Heart left ventricle (tissue), 16 donors: Measurements from ENCODE around the gene TNKS1BP1. TPM values are rescaled to one million over a fixed set of nuclear protein-coding genes. Genes with fewer than 3 reads are reported as not detected.

Source experiments
- ATAC-seq, 4 donors: fragments of 200-7000 bp; cut with Tn5 transposase; one replicate each; pipeline ENCODE4 v1.9.1; 2020 to 2022; ENCODE audit warnings: moderate library complexity in 4 of 4, mild to moderate bottlenecking in 3 of 4, moderate number of reproducible peaks in 1 of 4
- DNase-seq, 5 donors: peaks; one replicate each; pipeline ENCODE4 v3.0.0-alpha.2; 2020
- H3K27ac ChIP-seq, 12 donors: fragments of 200-600 bp; sonication (generic) in 4 of 12; one replicate each; pipeline versions ENCODE4 v1.5.0 to v1.8.0; 2016 to 2022; ENCODE audit warnings: mild to moderate bottlenecking in 2 of 12
- H3K27me3 ChIP-seq, 9 donors: fragments of 200-600 bp; sonication (generic) in 2 of 9; one replicate each; pipeline versions ENCODE4 v1.5.1 to v1.8.0; 2016 to 2022; ENCODE audit warnings: mild to moderate bottlenecking in 3 of 9
- H3K36me3 ChIP-seq, 9 donors: fragments of 200-600 bp; sonication (generic) in 2 of 9; one replicate each; pipeline versions ENCODE4 v1.5.0 to v1.8.0; 2018 to 2022; ENCODE audit warnings: mild to moderate bottlenecking in 2 of 9
- H3K4me1 ChIP-seq, 12 donors: fragments of 200-600 bp; sonication (generic) in 4 of 12; one replicate each; pipeline versions ENCODE4 v1.5.0 to v1.8.0; 2016 to 2022; ENCODE audit warnings: mild to moderate bottlenecking in 3 of 12
- H3K4me3 ChIP-seq, 12 donors: fragments of 200-600 bp; sonication (generic) in 4 of 12; one replicate each; pipeline versions ENCODE4 v1.5.0 to v1.8.0; 2017 to 2022; ENCODE audit warnings: mild to moderate bottlenecking in 9 of 12, moderate library complexity in 4 of 12
- H3K9me3 ChIP-seq, 12 donors: fragments of 200-600 bp; sonication (generic) in 4 of 12; one replicate each; pipeline versions ENCODE4 v1.5.0 to v1.8.0; 2016 to 2022; ENCODE audit warnings: mild to moderate bottlenecking in 1 of 12
- POLR2A ChIP-seq, 2 donors: fragments of 450-650 bp; IDR thresholded peaks; one replicate each; pipeline ENCODE4 v1.6.1; 2017; ENCODE audit warnings: antibody characterized with exemption in 2 of 2, mild to moderate bottlenecking in 2 of 2, moderate library complexity in 2 of 2
- WGBS, 4 donors: extraction: QIAGEN DNeasy Blood & Tissue Kit in 2 of 4; methylation state at CpG; one replicate each; pipeline versions ENCODE4 v1.1.5 to v1.1.7; 2013 to 2018; 5-methylcytosine and 5-hydroxymethylcytosine counted together
- intact Hi-C, 10 donors: fragments of 100-400 bp; cut with DNase I; formaldehyde crosslinking; loops; one replicate each; pipeline versions ENCODE4 v1.11.1 to v1.14.2; 2022
- polyA plus RNA-seq, 2 donors: library from polyadenylated mRNA; stranded (reverse); fragments of 200-250 nt; gene quantifications; one replicate each; pipeline ENCODE4 v1.2.3, GENCODE V29; 2013
- total RNA-seq, 9 donors: library from RNA; depleted of rRNA in 2 of 9; stranded (reverse); fragments of >200 nt in 2 of 9; fragmentation: NEBNext Ultra II Directional in 3 of 9; extraction: Animal tissue kit (Norgen Biotek cat#: 25700) in 3 of 9; gene quantifications; one replicate each; pipeline versions ENCODE4 v1.1.0 to v1.2.4, GENCODE V29; 2016 to 2023
- TF ChIP-seq, protein P1 (sequence below), 12 donors: fragments of 200-600 bp; sonication (generic) in 4 of 12; IDR thresholded peaks; one replicate each; pipeline versions ENCODE4 v1.5.0 to v1.8.0; 2018 to 2022; ENCODE audit warnings: antibody characterized with exemption in 12 of 12, mild to moderate bottlenecking in 5 of 12
- donor health status: ischemic (EF 13 %, LVEDD 7.1; RV severe dilation, severe dysfunction).
- donor health status: healthy with polysubstance abuse.
- donor health status: DM: no; HTN: yes; CAD: no.
- donor health status: DM: no; HTN: no; CAD: no.
- donor health status: ischemic (EF 25% LVEDD 6.9; RV normal size, moderate dysfunction).
- donor health status: ischemic (EF 25% LVEDD 5.7; RV mildly dilated, moderate dysfunction).
- donor health status: healthy.
- donor health status: DM: yes; HTN: yes; CAD: no.
- donor health status: ischemic (EF 35%, LVEDD 5.7; RV mildly dilated, moderate dysfunction).
- donor health status: nonischemic (EF 11% LVEDD 7.7; RV severe dilation, severe dysfunction).
- donor health status: DM: yes; HTN: yes; CAD: no.
- donor health status: PGD.
- donor health status: ischemic (EF 29% LVEDD 5.4; RV normal size, mild dysfunction).
- donor health status: nonischemic (EF 23%, LVEDD 6.1; RV moderate dilation, normal function).

TNKS1BP1 gene
- total and polyA plus RNA-seq, 11 donors = 25.3 to 68.3 (median 34.2) TPM

DNA sequence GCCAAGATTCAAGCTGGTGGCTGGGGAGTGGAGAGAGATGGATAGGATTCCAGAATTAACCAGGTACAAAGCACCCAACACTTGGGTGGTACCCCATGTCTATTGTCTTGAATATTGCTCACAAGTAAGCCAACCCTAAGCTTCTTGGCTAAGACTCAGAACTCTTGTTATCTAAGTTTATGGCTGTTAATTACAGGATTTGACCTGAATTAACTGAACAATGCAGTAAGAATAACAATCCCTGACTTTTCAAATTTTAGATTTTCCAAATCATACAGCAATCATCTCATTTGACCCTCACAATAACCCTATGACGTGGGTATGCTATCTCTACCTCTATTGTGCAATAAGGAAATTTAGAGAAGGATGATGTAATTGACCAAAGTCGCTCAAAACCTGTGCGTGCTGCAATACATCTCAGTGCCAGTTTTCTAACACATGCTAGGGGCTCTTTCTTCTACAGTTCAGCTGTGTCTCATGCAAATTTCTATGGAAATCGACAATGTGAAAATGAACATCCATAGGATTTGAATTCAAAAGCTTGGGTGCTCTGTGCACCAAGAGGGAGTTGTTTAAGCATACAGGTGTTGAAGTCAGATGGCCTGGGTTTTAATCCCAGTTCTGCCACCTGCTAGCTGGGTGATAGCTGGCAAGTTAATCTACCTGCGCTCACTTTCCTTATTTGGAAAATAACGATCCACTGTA is 47.6 kb downstream of the TNKS1BP1 start:
- WGBS, 4 donors = 51 to 64% (median 61%) methylated on average over 6 of the region's 6 CpGs
- Histone ChIP-seq H3K36me3 (no peaks in the 10 kb centered on the region), H3K27me3 (no peaks in the 10 kb centered on the region), H3K9me3 (peaks cover 0 to 11% (median 1%) of the 10 kb centered on the region in 12 donors), H3K4me1 (peaks cover 0 to 39% (median 24%) of the 10 kb centered on the region in 12 donors), H3K27ac (peak overlapping the region; percentile 23 to 94 (median 82)), H3K4me3 (peak overlapping the region in 1 of 12 donors; percentile 20)
- TF ChIP-seq, protein P1, sequence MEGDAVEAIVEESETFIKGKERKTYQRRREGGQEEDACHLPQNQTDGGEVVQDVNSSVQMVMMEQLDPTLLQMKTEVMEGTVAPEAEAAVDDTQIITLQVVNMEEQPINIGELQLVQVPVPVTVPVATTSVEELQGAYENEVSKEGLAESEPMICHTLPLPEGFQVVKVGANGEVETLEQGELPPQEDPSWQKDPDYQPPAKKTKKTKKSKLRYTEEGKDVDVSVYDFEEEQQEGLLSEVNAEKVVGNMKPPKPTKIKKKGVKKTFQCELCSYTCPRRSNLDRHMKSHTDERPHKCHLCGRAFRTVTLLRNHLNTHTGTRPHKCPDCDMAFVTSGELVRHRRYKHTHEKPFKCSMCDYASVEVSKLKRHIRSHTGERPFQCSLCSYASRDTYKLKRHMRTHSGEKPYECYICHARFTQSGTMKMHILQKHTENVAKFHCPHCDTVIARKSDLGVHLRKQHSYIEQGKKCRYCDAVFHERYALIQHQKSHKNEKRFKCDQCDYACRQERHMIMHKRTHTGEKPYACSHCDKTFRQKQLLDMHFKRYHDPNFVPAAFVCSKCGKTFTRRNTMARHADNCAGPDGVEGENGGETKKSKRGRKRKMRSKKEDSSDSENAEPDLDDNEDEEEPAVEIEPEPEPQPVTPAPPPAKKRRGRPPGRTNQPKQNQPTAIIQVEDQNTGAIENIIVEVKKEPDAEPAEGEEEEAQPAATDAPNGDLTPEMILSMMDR (IDR thresholded peaks at IDR 0.05) = no peak
- no peak for TF ChIP-seq POLR2A (IDR thresholded peaks at IDR 0.05)
- ATAC-seq (peak; percentile 39 to 63 (median 51)), DNase-seq (no peak)
- intact Hi-C loops = loop anchor here in 2 of 10 donors (2.0 to 5.0 kb wide), 3 partner anchors 28 to 50 kb away; partner anchors contain the start of gene TNKS1BP1 (in 1 of the 2)

DNA sequence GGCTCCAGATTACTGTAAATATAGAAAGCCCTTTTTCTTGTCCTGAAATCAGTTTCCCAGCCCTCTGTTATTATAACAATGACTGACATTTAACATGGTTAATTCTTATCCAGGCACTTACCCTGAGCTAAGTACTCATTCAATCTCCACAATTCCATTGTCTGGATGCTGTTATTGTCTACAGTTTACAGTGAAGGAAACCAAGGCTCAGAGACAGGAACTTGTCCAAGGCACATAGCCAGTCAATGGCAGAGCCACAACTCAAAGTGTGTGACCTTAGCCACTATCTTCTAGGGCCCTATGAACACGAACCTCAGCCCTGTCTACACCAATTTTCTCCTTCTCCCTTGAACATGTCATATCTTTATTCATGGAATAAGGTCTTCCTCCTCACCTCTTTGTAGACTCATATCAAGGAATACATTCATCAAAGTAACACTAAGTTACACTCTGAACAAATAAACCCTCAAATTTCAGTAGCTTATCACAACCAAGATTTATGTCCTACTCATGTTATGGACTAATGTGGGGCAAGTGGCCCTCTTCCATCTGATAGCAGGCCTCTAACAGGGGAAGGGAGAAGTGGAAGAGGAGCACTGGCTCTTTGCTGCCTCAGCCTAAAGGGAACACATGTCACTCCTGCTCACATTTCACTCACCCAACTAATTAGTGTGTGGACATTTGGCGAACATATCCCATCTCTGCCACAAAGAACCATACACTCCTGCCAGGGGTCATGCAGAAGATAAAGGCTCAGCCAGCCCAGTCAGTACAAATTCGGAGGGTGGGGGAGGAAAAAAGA is 48.4 kb downstream of the TNKS1BP1 start:
- Histone ChIP-seq H3K27ac (peak overlapping the region; percentile 23 to 94 (median 82)), H3K36me3 (no peaks in the 10 kb centered on the region), H3K4me1 (peaks cover 0 to 39% (median 24%) of the 10 kb centered on the region in 12 donors), H3K4me3 (no peak overlapping the region), H3K27me3 (no peaks in the 10 kb centered on the region), H3K9me3 (peaks cover 0 to 11% (median 1%) of the 10 kb centered on the region in 12 donors)
- intact Hi-C loops = loop anchor here in 2 of 10 donors (2.0 to 5.0 kb wide), 3 partner anchors 28 to 51 kb away; partner anchors contain the start of gene TNKS1BP1 (in 1 of the 2)
- DNase-seq = no peak
- TF ChIP-seq, protein P1 (IDR thresholded peaks at IDR 0.05) = no peak
- no peak for TF ChIP-seq POLR2A (IDR thresholded peaks at IDR 0.05)
- WGBS, 4 donors = 41 to 52% (median 48%) methylated on average over 3 of the region's 3 CpGs
- peak; percentile 27 to 76 (median 46) for ATAC-seq

DNA sequence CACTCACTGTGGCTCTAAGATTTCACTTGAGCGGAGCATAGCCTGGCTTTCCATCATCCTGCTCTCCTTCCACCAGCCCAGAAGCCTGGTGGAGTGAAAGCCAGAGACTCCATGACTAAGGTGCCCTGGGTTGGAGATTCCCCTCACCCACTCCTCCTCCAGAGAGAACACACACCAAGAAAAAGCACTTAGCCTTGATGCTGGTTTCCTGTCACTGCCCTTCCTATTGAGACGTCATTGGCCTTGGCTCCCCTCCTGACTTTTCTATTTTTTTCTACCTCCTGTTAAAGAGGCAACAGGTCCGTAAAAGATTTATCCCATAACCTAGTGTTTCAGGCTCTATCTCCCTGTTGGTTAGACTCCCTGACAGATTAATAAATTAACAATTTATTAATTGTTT is 49.2 kb downstream of the TNKS1BP1 start:
- 40 to 52% (median 46%) methylated on average over 3 of the region's 3 CpGs for WGBS, 4 donors
- TF ChIP-seq POLR2A (IDR thresholded peaks at IDR 0.05) = peak in 1 of 2 donors; percentile 11
- TF ChIP-seq, protein P1 (IDR thresholded peaks at IDR 0.05) = no peak
- Histone ChIP-seq H3K36me3 (no peaks in the 10 kb centered on the region), H3K27me3 (no peaks in the 10 kb centered on the region), H3K9me3 (peaks cover 0 to 11% (median 1%) of the 10 kb centered on the region in 12 donors), H3K4me3 (no peak overlapping the region), H3K27ac (peak overlapping the region; percentile 47 to 95 (median 82)), H3K4me1 (peaks cover 0 to 39% (median 24%) of the 10 kb centered on the region in 12 donors)
- peak in 3 of 5 donors; percentile 35 to 61 (median 58) for DNase-seq
- intact Hi-C loops = loop anchor here in 2 of 10 donors (5.0 kb wide), 2 partner anchors 47 to 52 kb away; partner anchors contain the start of gene TNKS1BP1 (in 1 of the 2)
- ATAC-seq = peak; percentile 47 to 81 (median 55)
